ENCODE measurements around the gene TBX3.

Gene TBX3

DNA sequence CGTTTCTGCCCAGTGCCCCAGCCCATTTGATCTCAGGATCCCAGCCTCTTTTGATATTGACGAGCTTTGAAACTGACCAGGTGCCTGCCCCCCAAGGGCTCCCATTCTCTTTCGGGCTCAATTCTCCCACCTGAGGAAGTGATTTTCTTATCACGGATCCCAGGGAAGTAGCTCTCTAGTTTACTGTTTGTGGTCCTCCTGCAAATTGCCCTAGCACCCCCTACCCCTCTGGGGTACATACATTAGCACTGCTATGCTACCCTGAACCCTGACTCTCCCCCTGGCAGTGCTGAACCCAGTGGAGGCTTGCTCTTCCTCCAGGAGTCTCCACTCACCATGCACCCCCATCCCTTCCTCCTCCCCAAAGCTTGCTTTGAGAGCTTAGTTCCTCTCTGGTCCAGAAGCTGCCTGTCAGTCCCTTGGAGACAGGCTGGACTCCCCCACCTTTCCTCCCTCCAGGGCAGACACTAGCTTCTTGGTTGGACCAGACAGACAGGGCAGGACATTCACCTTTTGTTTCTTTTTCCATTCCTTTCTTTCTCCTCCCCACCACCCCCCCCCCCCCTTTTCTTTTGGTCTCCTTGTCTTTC is 4.4 kb upstream of the TBX3 start:
- WGBS, 2 donors (ENCODE audit: extremely low coverage in 2 of 2, insufficient read length in 2 of 2, insufficient replicate concordance in 1 of 2): no CpG with 5 or more reads among the region's 4 CpGs
- H3K4me2 ChIP-seq (ENCODE audit: insufficient read depth, low read length, poor library complexity, severe bottlenecking): no peak overlapping the region
- H3K27ac ChIP-seq (replicated peaks; ENCODE audit: low read length): no peak overlapping the region
- no peak overlapping the region for H2BK12ac ChIP-seq (ENCODE audit: low read length)
- no peak overlapping the region for H3K9ac ChIP-seq (ENCODE audit: low read depth, low read length, poor library complexity)
- H3K27me3 ChIP-seq (ENCODE audit: control insufficient read depth in 3 of 3, insufficient read depth in 3 of 3, low read depth in 1 of 3, low read length in 3 of 3): peaks cover 62 to 99% (median 92%) of the 10 kb centered on the region in 3 experiments
- H2AFZ ChIP-seq (ENCODE audit: low read length): no peak overlapping the region
- H3K36me3 ChIP-seq (replicated peaks in 1 of 2; ENCODE audit: control insufficient read depth in 2 of 2, insufficient read depth in 2 of 2, low read length in 2 of 2): no peaks in the 10 kb centered on the region
- H3K18ac ChIP-seq (ENCODE audit: low read length): no peak overlapping the region
- H4K8ac ChIP-seq (ENCODE audit: low read depth, low read length): no peak overlapping the region
- H4K91ac ChIP-seq (ENCODE audit: low read depth, low read length, poor library complexity): no peak overlapping the region
- H3K9me3 ChIP-seq (replicated peaks in 1 of 2; ENCODE audit: control insufficient read depth in 2 of 2, insufficient read depth in 1 of 2, low read depth in 1 of 2, low read length in 2 of 2): peaks cover 0 to 3% of the 10 kb centered on the region in 2 donors
- H3K79me1 ChIP-seq (ENCODE audit: low read depth, low read length): no peaks in the 10 kb centered on the region
- H2AK5ac ChIP-seq (ENCODE audit: low read depth, low read length): no peak overlapping the region
- no peak for DNase-seq (ENCODE audit: low spot score)
- no peak overlapping the region for H2BK15ac ChIP-seq (ENCODE audit: low read length)
- H3K4me3 ChIP-seq (ENCODE audit: low read length in 2 of 2): no peak overlapping the region
- no peak overlapping the region for H3K4ac ChIP-seq (ENCODE audit: low read length)
- H2BK120ac ChIP-seq (ENCODE audit: low read depth, low read length): no peak overlapping the region
- H2BK5ac ChIP-seq (ENCODE audit: low read length): no peak overlapping the region
- no peak overlapping the region for H3K23ac ChIP-seq (ENCODE audit: low read depth, low read length, poor library complexity)
- H3K14ac ChIP-seq (ENCODE audit: low read length): no peak overlapping the region
- peaks cover 0 to 11% of the 10 kb centered on the region in 2 donors for H3K4me1 ChIP-seq (ENCODE audit: control insufficient read depth in 2 of 2, insufficient read depth in 1 of 2, low read depth in 1 of 2, low read length in 2 of 2)

DNA sequence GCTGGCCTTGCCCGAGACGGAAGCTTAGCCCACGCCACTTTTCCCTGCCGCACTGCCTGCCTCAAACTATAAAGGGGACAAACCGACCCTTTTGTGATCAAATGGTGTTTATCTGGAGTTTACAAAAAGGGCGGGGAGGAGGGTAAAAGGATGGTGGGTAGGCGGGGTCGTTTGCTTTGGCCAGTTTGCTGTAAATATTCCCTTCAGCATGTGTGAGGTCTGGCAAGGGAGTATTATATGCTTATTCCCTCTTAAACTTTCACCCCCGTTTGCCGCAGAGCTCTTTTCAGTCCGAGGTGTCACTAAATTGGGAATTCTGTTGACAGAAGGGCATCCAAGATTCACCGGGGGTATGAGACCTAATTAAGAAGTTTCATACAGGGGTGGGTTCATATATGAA is 3.8 kb upstream of the TBX3 start:
- Histone ChIP-seq H3K4me1 (ENCODE audit: control insufficient read depth in 2 of 2, insufficient read depth in 1 of 2, low read depth in 1 of 2, low read length in 2 of 2) (peaks cover 0 to 15% of the 10 kb centered on the region in 2 donors), H2BK5ac (ENCODE audit: low read length) (no peak overlapping the region), H3K23ac (ENCODE audit: low read depth, low read length, poor library complexity) (no peak overlapping the region), H3K36me3 (replicated peaks in 1 of 2; ENCODE audit: control insufficient read depth in 2 of 2, insufficient read depth in 2 of 2, low read length in 2 of 2) (no peaks in the 10 kb centered on the region), H3K14ac (ENCODE audit: low read length) (no peak overlapping the region), H3K9me3 (replicated peaks in 1 of 2; ENCODE audit: control insufficient read depth in 2 of 2, insufficient read depth in 1 of 2, low read depth in 1 of 2, low read length in 2 of 2) (peaks cover 0 to 3% of the 10 kb centered on the region in 2 donors), H2BK120ac (ENCODE audit: low read depth, low read length) (no peak overlapping the region), H3K27ac (replicated peaks; ENCODE audit: low read length) (no peak overlapping the region), H3K27me3 (ENCODE audit: control insufficient read depth in 3 of 3, insufficient read depth in 3 of 3, low read depth in 1 of 3, low read length in 3 of 3) (peaks cover 60 to 99% (median 92%) of the 10 kb centered on the region in 3 experiments), H3K9ac (ENCODE audit: low read depth, low read length, poor library complexity) (no peak overlapping the region), H3K4ac (ENCODE audit: low read length) (no peak overlapping the region), H2AFZ (ENCODE audit: low read length) (no peak overlapping the region), H3K18ac (ENCODE audit: low read length) (no peak overlapping the region), H2BK15ac (ENCODE audit: low read length) (no peak overlapping the region), H3K79me1 (ENCODE audit: low read depth, low read length) (no peaks in the 10 kb centered on the region), H4K8ac (ENCODE audit: low read depth, low read length) (no peak overlapping the region), H4K91ac (ENCODE audit: low read depth, low read length, poor library complexity) (no peak overlapping the region), H2BK12ac (ENCODE audit: low read length) (no peak overlapping the region), H3K4me3 (ENCODE audit: low read length in 2 of 2) (no peak overlapping the region), H2AK5ac (ENCODE audit: low read depth, low read length) (no peak overlapping the region), H3K4me2 (ENCODE audit: insufficient read depth, low read length, poor library complexity, severe bottlenecking) (no peak overlapping the region)
- DNase-seq (ENCODE audit: low spot score): no peak
- no CpG with 5 or more reads among the region's 12 CpGs for WGBS, 2 donors (ENCODE audit: extremely low coverage in 2 of 2, insufficient read length in 2 of 2, insufficient replicate concordance in 1 of 2)

DNA sequence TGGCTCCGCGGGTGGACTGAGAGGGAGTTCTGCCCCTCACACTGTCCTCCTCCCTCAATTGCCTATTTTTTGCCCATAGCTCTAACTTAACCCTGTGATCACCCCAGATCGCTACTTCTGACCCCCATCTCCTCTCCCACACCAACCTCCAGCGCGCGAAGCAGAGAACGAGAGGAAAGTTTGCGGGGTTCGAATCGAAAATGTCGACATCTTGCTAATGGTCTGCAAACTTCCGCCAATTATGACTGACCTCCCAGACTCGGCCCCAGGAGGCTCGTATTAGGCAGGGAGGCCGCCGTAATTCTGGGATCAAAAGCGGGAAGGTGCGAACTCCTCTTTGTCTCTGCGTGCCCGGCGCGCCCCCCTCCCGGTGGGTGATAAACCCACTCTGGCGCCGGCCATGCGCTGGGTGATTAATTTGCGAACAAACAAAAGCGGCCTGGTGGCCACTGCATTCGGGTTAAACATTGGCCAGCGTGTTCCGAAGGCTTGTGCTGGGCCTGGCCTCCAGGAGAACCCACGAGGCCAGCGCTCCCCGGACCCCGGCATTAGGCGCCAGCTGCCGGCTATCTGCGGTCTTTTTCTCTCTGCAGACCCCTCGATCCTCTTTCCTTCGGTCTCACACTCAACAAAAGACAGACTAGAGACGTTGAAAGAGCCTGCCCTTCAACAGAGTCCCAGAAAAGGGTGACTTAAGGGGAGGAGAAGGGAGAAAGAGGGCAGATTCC is 3.0 kb upstream of the TBX3 start:
- H2BK120ac ChIP-seq (ENCODE audit: low read depth, low read length): no peak overlapping the region
- H3K23ac ChIP-seq (ENCODE audit: low read depth, low read length, poor library complexity): no peak overlapping the region
- no peaks in the 10 kb centered on the region for H3K79me1 ChIP-seq (ENCODE audit: low read depth, low read length)
- no peak overlapping the region for H2BK5ac ChIP-seq (ENCODE audit: low read length)
- no peak overlapping the region for H3K27ac ChIP-seq (replicated peaks; ENCODE audit: low read length)
- peaks cover 0 to 3% of the 10 kb centered on the region in 2 donors for H3K9me3 ChIP-seq (replicated peaks in 1 of 2; ENCODE audit: control insufficient read depth in 2 of 2, insufficient read depth in 1 of 2, low read depth in 1 of 2, low read length in 2 of 2)
- H3K4me3 ChIP-seq (ENCODE audit: low read length in 2 of 2): no peak overlapping the region
- no peak overlapping the region for H3K9ac ChIP-seq (ENCODE audit: low read depth, low read length, poor library complexity)
- H3K4me1 ChIP-seq (ENCODE audit: control insufficient read depth in 2 of 2, insufficient read depth in 1 of 2, low read depth in 1 of 2, low read length in 2 of 2): peaks cover 0 to 14% of the 10 kb centered on the region in 2 donors
- no peak overlapping the region for H2AFZ ChIP-seq (ENCODE audit: low read length)
- no peak overlapping the region for H4K8ac ChIP-seq (ENCODE audit: low read depth, low read length)
- peak overlapping the region; percentile 53 for H2AK5ac ChIP-seq (ENCODE audit: low read depth, low read length)
- H2BK15ac ChIP-seq (ENCODE audit: low read length): no peak overlapping the region
- H4K91ac ChIP-seq (ENCODE audit: low read depth, low read length, poor library complexity): no peak overlapping the region
- no peak overlapping the region for H3K4ac ChIP-seq (ENCODE audit: low read length)
- no CpG with 5 or more reads among the region's 41 CpGs for WGBS, 2 donors (ENCODE audit: extremely low coverage in 2 of 2, insufficient read length in 2 of 2, insufficient replicate concordance in 1 of 2)
- H2BK12ac ChIP-seq (ENCODE audit: low read length): no peak overlapping the region
- no peak for DNase-seq (ENCODE audit: low spot score)
- peaks cover 56 to 99% (median 92%) of the 10 kb centered on the region in 3 experiments for H3K27me3 ChIP-seq (ENCODE audit: control insufficient read depth in 3 of 3, insufficient read depth in 3 of 3, low read depth in 1 of 3, low read length in 3 of 3)
- peak overlapping the region; percentile 80 for H3K18ac ChIP-seq (ENCODE audit: low read length)
- no peak overlapping the region for H3K4me2 ChIP-seq (ENCODE audit: insufficient read depth, low read length, poor library complexity, severe bottlenecking)
- no peak overlapping the region for H3K14ac ChIP-seq (ENCODE audit: low read length)
- no peaks in the 10 kb centered on the region for H3K36me3 ChIP-seq (replicated peaks in 1 of 2; ENCODE audit: control insufficient read depth in 2 of 2, insufficient read depth in 2 of 2, low read length in 2 of 2)

DNA sequence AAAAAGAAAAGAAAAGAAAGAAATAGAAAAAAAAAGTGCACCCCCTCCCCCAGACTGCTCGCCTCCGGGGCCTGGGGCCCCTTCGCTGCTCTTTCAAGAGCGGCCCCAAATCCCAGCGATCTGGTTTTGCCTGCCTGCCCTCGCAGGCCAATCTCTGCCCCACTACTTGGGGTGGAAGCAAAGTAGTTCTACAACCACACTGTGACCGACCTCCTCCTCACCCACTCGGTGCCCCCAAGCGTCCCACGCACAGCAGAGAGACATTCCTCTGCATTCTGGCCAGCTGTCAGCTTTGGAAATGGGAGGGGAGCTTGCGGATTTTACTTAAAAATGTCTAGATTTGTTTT is 2.4 kb upstream of the TBX3 start:
- Histone ChIP-seq H3K4ac (ENCODE audit: low read length) (no peak overlapping the region), H3K9me3 (replicated peaks in 1 of 2; ENCODE audit: control insufficient read depth in 2 of 2, insufficient read depth in 1 of 2, low read depth in 1 of 2, low read length in 2 of 2) (peaks cover 0 to 3% of the 10 kb centered on the region in 2 donors), H4K91ac (ENCODE audit: low read depth, low read length, poor library complexity) (no peak overlapping the region), H2BK120ac (ENCODE audit: low read depth, low read length) (no peak overlapping the region), H3K4me2 (ENCODE audit: insufficient read depth, low read length, poor library complexity, severe bottlenecking) (no peak overlapping the region), H2BK15ac (ENCODE audit: low read length) (no peak overlapping the region), H3K36me3 (replicated peaks in 1 of 2; ENCODE audit: control insufficient read depth in 2 of 2, insufficient read depth in 2 of 2, low read length in 2 of 2) (no peaks in the 10 kb centered on the region), H3K27ac (replicated peaks; ENCODE audit: low read length) (no peak overlapping the region), H2BK12ac (ENCODE audit: low read length) (no peak overlapping the region), H3K4me3 (ENCODE audit: low read length in 2 of 2) (no peak overlapping the region), H3K9ac (ENCODE audit: low read depth, low read length, poor library complexity) (no peak overlapping the region), H3K18ac (ENCODE audit: low read length) (peak overlapping the region; percentile 80), H3K4me1 (ENCODE audit: control insufficient read depth in 2 of 2, insufficient read depth in 1 of 2, low read depth in 1 of 2, low read length in 2 of 2) (peaks cover 0 to 14% of the 10 kb centered on the region in 2 donors), H3K27me3 (ENCODE audit: control insufficient read depth in 3 of 3, insufficient read depth in 3 of 3, low read depth in 1 of 3, low read length in 3 of 3) (peaks cover 56 to 99% (median 91%) of the 10 kb centered on the region in 3 experiments), H3K14ac (ENCODE audit: low read length) (no peak overlapping the region), H2BK5ac (ENCODE audit: low read length) (no peak overlapping the region), H4K8ac (ENCODE audit: low read depth, low read length) (no peak overlapping the region), H2AK5ac (ENCODE audit: low read depth, low read length) (peak overlapping the region; percentile 53), H3K23ac (ENCODE audit: low read depth, low read length, poor library complexity) (no peak overlapping the region), H3K79me1 (ENCODE audit: low read depth, low read length) (no peaks in the 10 kb centered on the region), H2AFZ (ENCODE audit: low read length) (no peak overlapping the region)
- DNase-seq (ENCODE audit: low spot score): no peak
- WGBS, 2 donors (ENCODE audit: extremely low coverage in 2 of 2, insufficient read length in 2 of 2, insufficient replicate concordance in 1 of 2): no CpG with 5 or more reads among the region's 11 CpGs

All from neuronal stem cell (in vitro differentiated cells).